Measurements from ENCODE around the gene RMND5A.
"Not testable (repeated sequence)": the region's sequence is repeated elsewhere in the genome, so short reads cannot be mapped to it uniquely, and the experiment has no call there.

The RMND5A gene

GRCh38 chr2:86719263-86719636, 841 bp upstream of the RMND5A start:
- FAIRE-seq = not testable (repeated sequence)

- FAIRE-seq = not testable (repeated sequence)
Observed at GRCh38 chr2:86720540-86721320, 639 bp downstream of the RMND5A start.

- FAIRE-seq = not testable (repeated sequence)
Observed at GRCh38 chr2:86725706-86726105, 5.6 kb downstream of the RMND5A start.

- FAIRE-seq = not testable (repeated sequence)
Observed at GRCh38 chr2:86732040-86732525, 12.0 kb downstream of the RMND5A start.

GRCh38 chr2:86732837-86733236, 12.7 kb downstream of the RMND5A start:
- not testable (repeated sequence) for FAIRE-seq

- not testable (repeated sequence) for FAIRE-seq
Observed at GRCh38 chr2:86733528-86733927, 13.4 kb downstream of the RMND5A start.

GRCh38 chr2:86734896-86735295, 14.8 kb downstream of the RMND5A start:
- FAIRE-seq = not testable (repeated sequence)

- not testable (repeated sequence) for FAIRE-seq
Observed at GRCh38 chr2:86739485-86739884, 19.4 kb downstream of the RMND5A start.

- FAIRE-seq = not testable (repeated sequence)
Observed at GRCh38 chr2:86739889-86740288, 19.8 kb downstream of the RMND5A start.

- FAIRE-seq = not testable (repeated sequence)
Observed at GRCh38 chr2:86741889-86742498, 21.9 kb downstream of the RMND5A start.

- FAIRE-seq = no peak
Observed at GRCh38 chr2:86744152-86744551, 24.1 kb downstream of the RMND5A start.

- FAIRE-seq = no peak
Observed at GRCh38 chr2:86746939-86747338, 26.8 kb downstream of the RMND5A start.

GRCh38 chr2:86747711-86748639, 27.9 kb downstream of the RMND5A start:
- FAIRE-seq = no peak

- FAIRE-seq = no peak
Observed at GRCh38 chr2:86750240-86750839, 30.2 kb downstream of the RMND5A start.

GRCh38 chr2:86751778-86752177, 31.7 kb downstream of the RMND5A start:
- no peak for FAIRE-seq

GRCh38 chr2:86752934-86753333, 32.8 kb downstream of the RMND5A start:
- no peak for FAIRE-seq

- FAIRE-seq = no peak
Observed at GRCh38 chr2:86753606-86754005, 33.5 kb downstream of the RMND5A start.

- no peak for FAIRE-seq
Observed at GRCh38 chr2:86758405-86758804, 38.3 kb downstream of the RMND5A start.

- FAIRE-seq = no peak
Observed at GRCh38 chr2:86760371-86760770, 40.3 kb downstream of the RMND5A start.

GRCh38 chr2:86764661-86765309, 44.7 kb downstream of the RMND5A start:
- peak; percentile 97 for FAIRE-seq

GRCh38 chr2:86765310-86765695, 45.2 kb downstream of the RMND5A start:
- FAIRE-seq = no peak

Data from G401.6 (cell line).